ENCODE data around the gene TBL1X.
A peak's percentile ranks its signal among the peaks of the same experiment; 100 is the strongest.

TBL1X gene

DNA sequence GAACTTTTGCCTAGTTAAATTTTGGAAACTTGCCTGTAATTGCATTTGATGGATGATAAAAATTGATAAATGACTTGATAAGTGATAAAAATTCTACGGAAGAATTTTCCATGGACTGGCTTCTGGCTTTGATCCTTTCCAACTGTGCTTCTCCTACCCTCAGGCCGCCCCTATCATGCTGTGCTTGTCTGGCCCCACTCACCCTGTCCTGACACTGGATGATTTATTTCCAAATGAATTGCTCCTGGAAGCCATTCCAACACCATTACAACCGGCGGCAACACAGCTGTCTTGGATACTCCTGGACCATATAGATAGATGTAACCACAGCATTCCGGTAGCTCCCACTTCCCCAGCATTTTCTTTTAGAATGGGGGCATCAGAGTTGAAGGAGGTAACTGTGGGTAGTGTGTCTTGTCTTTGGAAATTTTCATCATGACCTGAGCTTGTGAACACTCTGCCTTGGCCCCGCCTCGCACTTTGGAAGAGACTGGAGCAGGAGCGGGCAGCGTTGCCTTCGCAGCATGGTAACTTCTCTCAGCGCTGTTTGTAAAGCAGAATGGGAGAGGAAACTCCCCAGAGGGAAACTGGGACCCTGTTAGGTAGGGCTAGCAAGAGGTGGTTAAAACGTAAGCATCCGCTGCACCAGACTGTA is 77.4 kb downstream of the TBL1X start:
- no peak for DNase-seq (ENCODE audit: low spot score in 2 of 2)
- Mint-ChIP-seq H3K27ac (no peak overlapping the region), H3K4me1 (peaks cover 10% of the 10 kb centered on the region), H3K36me3 (peaks cover 9% of the 10 kb centered on the region), H3K27me3 (no peaks in the 10 kb centered on the region), H3K9me3 (no peaks in the 10 kb centered on the region), H3K4me3 (no peak overlapping the region)
- ATAC-seq (ENCODE audit: low read depth): no peak

DNA sequence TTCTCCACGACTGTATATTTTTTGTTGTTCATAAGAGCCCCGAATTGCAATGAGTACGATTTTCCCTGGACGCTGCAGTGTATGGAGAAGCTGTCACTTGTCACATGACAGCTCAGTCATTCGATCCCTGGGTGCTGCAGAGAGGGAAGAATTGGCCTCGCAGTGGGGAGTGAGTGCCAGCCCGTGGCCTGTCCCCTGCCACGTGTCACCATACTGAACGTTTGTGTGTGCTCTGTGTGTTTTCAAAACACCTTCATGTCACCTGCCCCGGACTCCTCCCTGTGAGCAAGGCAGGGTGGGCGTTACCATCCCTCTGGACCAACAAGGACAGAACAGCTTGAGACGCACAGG is 77.9 kb downstream of the TBL1X start:
- Mint-ChIP-seq H3K27me3 (no peaks in the 10 kb centered on the region), H3K27ac (no peak overlapping the region), H3K9me3 (no peaks in the 10 kb centered on the region), H3K4me3 (no peak overlapping the region), H3K4me1 (peaks cover 8% of the 10 kb centered on the region), H3K36me3 (peaks cover 8% of the 10 kb centered on the region)
- ATAC-seq (ENCODE audit: low read depth): no peak
- DNase-seq (ENCODE audit: low spot score in 2 of 2): no peak

DNA sequence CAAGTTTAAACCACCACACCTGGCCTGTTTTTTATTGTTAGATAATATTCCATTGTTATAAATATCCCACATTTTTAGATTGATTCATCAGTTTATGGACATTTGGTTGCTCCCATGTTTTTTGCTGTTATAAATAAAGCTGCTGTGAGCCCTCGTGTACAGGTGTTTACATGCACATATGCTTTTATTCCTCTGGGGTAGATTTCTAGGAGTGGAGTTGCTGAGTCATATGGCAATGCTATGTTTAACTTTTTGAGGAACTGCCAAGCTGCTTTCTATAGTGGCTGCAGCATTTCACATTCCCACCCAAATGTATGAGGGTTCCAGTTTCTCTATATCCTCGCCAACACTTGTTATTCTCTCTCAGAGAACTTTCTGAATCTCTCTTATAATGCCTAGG is 90.5 kb downstream of the TBL1X start:
- H3K4me1 Mint-ChIP-seq: peaks cover 24% of the 10 kb centered on the region
- no peaks in the 10 kb centered on the region for H3K9me3 Mint-ChIP-seq
- H3K27me3 Mint-ChIP-seq: no peaks in the 10 kb centered on the region

DNA sequence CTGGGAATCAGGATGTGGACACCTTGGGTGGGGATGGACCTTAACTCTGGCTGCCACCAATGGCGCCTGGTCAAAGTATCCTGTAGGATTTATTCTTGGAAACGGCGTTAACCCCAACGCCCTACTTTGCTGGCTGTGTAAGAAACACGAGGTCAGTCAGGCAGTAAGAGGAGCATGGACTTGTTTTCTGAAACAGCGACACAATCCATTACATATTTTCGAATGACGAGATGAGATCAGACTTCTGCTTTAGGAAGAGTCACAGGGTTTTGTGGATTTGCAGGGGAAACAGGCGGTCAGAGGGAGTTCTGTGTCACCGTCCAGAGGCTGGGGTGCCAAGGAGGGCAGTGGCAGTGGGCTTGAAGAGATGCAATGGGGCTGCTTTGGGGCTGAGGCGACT is 92.2 kb downstream of the TBL1X start:
- no peak overlapping the region for H3K27ac Mint-ChIP-seq
- H3K27me3 Mint-ChIP-seq: no peaks in the 10 kb centered on the region
- ATAC-seq (ENCODE audit: low read depth) (no peak), DNase-seq (ENCODE audit: low spot score in 2 of 2) (no peak)
- H3K4me3 Mint-ChIP-seq: peak overlapping the region; percentile 24
- H3K9me3 Mint-ChIP-seq: no peaks in the 10 kb centered on the region
- peaks cover 20% of the 10 kb centered on the region for H3K4me1 Mint-ChIP-seq
- H3K36me3 Mint-ChIP-seq: peaks cover 6% of the 10 kb centered on the region

More for the DNA sequence above, 90.5 kb downstream of the TBL1X start:
- no peak overlapping the region for H3K4me3 Mint-ChIP-seq
- H3K36me3 Mint-ChIP-seq: peaks cover 10% of the 10 kb centered on the region
- ATAC-seq (ENCODE audit: low read depth) (no peak), DNase-seq (ENCODE audit: low spot score in 2 of 2) (no peak)
- no peak overlapping the region for H3K27ac Mint-ChIP-seq

DNA sequence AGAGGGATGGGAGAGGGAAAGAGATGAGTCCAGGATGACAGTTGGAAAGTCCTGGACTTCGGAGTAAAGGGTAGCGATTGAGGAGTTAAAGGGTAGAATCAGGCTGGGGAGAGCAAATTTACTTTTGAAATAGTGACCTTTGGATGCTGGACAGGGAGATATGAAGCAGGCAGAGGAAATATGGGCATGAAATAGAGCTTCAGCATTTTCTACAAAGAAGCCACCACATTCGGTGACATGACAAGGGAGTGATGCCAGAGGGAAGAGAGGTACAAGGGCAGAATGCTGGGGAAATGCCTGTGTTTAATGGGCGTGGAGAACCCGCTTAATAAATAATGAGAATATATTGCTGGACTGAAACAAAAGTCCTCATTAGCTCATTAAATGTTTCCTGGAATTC is 92.7 kb downstream of the TBL1X start:
- no peaks in the 10 kb centered on the region for H3K9me3 Mint-ChIP-seq
- peaks cover 6% of the 10 kb centered on the region for H3K36me3 Mint-ChIP-seq
- H3K4me3 Mint-ChIP-seq: no peak overlapping the region
- no peak for ATAC-seq (ENCODE audit: low read depth)
- DNase-seq (ENCODE audit: low spot score in 2 of 2): no peak
- no peaks in the 10 kb centered on the region for H3K27me3 Mint-ChIP-seq
- peaks cover 20% of the 10 kb centered on the region for H3K4me1 Mint-ChIP-seq
- H3K27ac Mint-ChIP-seq: no peak overlapping the region

DNA sequence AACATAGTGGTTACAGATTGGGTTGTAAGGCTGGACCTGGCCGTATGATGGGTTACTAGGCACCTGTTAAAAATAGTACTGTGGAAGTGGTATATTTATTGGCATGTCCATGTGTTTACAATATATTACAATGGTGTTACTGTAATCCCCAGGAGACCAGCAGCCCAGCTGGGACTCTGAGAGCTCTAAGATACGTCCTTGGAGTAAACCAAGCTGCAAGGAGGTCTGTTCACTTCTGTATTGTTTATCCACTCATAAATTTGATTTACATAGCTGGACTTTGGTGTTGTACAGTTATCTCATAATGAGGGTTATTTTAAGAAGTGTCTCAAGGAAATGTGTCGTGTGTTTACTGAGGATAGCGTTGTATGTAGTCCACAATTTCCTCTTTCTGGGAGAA is 93.8 kb downstream of the TBL1X start:
- no peak for DNase-seq (ENCODE audit: low spot score in 2 of 2)
- H3K4me3 Mint-ChIP-seq: no peak overlapping the region
- H3K4me1 Mint-ChIP-seq: peaks cover 14% of the 10 kb centered on the region
- H3K27ac Mint-ChIP-seq: no peak overlapping the region
- no peaks in the 10 kb centered on the region for H3K27me3 Mint-ChIP-seq
- H3K36me3 Mint-ChIP-seq: peaks cover 4% of the 10 kb centered on the region
- ATAC-seq (ENCODE audit: low read depth): no peak
- no peaks in the 10 kb centered on the region for H3K9me3 Mint-ChIP-seq

DNA sequence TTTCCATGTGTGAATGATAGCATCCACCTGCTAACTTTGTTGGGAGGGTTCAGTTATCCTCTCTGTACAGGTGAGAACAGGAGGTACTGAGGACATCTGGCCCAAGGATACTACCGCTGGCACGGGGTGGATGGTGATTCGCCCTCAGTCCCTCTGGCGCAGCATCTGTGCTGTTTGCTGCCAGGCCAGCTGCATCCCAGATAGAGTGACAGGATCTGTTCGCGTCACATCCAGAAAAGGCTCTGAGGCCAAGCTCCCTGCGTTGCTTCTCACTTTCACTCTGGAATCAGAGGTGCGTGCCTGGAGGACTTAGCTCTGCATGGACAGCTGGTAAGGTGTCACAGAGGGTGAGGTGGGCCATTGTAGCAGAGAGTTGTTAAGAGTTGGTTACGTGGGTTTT is 95.4 kb downstream of the TBL1X start:
- Mint-ChIP-seq H3K27ac (no peak overlapping the region), H3K36me3 (peaks cover 4% of the 10 kb centered on the region), H3K4me1 (peaks cover 16% of the 10 kb centered on the region), H3K4me3 (no peak overlapping the region), H3K9me3 (no peaks in the 10 kb centered on the region), H3K27me3 (no peaks in the 10 kb centered on the region)
- ATAC-seq (ENCODE audit: low read depth): no peak
- no peak for DNase-seq (ENCODE audit: low spot score in 2 of 2)

DNA sequence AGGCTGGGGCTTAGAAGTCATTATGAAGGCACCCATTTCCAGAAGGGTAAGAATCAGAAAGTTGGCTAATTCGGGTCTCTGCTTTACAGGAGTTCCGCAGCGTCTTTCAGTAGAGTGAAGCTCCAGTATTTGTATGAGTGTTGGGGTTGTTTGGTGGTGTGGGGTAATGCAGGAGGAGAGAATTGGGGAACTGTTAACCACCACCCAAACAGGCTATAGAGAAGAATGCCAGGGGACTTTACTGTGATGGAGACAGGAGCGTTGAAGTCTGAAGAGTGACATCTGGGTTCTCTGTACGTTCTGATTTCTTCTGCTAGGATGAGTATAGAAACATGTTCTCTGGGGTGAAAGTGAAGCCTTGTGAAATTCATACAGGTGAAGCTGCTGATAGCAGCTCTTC is 96.3 kb downstream of the TBL1X start:
- Mint-ChIP-seq H3K4me1 (peaks cover 21% of the 10 kb centered on the region), H3K27ac (no peak overlapping the region), H3K27me3 (no peaks in the 10 kb centered on the region), H3K9me3 (no peaks in the 10 kb centered on the region), H3K4me3 (no peak overlapping the region), H3K36me3 (peaks cover 4% of the 10 kb centered on the region)
- DNase-seq (ENCODE audit: low spot score in 2 of 2): no peak
- ATAC-seq (ENCODE audit: low read depth): no peak

DNA sequence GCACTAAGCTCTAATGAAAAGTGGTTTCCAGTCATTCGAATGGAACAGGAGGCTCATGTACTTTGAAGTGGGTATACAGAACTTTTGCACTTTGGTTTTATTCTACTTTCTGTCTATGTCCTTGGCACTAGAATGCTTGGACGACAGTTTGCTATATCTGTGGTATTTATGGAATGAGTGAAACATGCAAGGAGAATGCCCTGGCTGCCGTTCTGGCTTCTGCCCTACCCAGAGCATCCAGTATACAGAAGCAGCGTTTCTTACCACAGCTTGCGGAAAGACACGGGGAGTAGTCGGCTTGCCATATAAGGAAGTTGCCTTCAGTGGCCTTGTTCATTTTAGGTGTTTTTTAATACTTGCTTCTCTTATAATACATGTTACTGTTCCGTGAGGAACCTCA is 98.0 kb downstream of the TBL1X start:
- H3K4me3 Mint-ChIP-seq: no peak overlapping the region
- H3K9me3 Mint-ChIP-seq: no peaks in the 10 kb centered on the region
- DNase-seq (ENCODE audit: low spot score in 2 of 2) (no peak), ATAC-seq (ENCODE audit: low read depth) (no peak)
- H3K36me3 Mint-ChIP-seq: peaks cover 4% of the 10 kb centered on the region
- peaks cover 21% of the 10 kb centered on the region for H3K4me1 Mint-ChIP-seq
- no peak overlapping the region for H3K27ac Mint-ChIP-seq
- no peaks in the 10 kb centered on the region for H3K27me3 Mint-ChIP-seq

DNA sequence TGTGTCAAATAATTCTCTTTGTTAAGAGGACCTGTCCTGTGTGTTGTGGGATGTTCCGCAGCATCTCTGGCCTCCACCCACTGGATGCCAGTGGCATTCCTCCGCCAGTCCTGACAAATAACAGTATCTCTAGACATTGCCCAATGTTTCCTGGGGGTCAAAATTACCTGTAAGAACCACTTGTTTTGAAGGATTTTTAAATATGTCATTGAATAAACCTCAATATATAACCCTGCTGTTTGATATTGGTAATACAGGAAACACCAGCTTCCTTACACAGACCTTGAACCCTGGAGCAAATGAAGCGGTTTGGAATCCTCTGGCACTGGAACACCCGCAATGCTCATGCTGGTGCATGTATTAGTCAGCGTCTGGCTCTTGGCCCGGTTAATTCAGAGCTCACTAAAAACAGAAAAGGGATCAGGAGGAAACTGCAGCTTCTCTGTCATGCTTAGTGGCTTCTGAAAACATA is 101.3 kb downstream of the TBL1X start:
- no peak for ATAC-seq (ENCODE audit: low read depth)
- Mint-ChIP-seq H3K9me3 (no peaks in the 10 kb centered on the region), H3K36me3 (peaks cover 6% of the 10 kb centered on the region), H3K4me1 (peaks cover 19% of the 10 kb centered on the region), H3K4me3 (no peak overlapping the region), H3K27me3 (no peaks in the 10 kb centered on the region), H3K27ac (no peak overlapping the region)
- no peak for DNase-seq (ENCODE audit: low spot score in 2 of 2)

DNA sequence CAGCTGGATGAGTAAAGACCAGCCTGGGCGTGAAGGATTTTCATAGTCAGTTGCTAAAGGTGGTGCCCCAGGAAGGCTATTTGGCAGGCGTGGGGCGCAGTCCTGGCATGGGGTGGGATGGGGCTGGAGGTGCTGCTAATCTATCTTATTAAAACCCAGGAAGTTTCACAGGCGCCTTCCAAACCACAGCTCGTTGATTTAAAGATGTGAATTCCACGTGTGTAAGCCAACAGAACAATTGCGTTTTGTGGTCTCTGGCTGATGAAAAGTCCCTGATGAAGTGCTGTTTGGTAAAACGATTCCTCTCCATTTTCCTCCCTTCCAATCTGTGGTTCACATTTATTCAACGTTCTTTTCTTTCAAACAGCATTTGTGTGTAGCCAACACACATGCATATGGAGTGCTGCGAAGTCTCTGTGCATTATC is 105.0 kb downstream of the TBL1X start:
- no peak for ATAC-seq (ENCODE audit: low read depth)
- peaks cover 7% of the 10 kb centered on the region for H3K36me3 Mint-ChIP-seq
- no peaks in the 10 kb centered on the region for H3K9me3 Mint-ChIP-seq
- no peak for DNase-seq (ENCODE audit: low spot score in 2 of 2)
- no peaks in the 10 kb centered on the region for H3K27me3 Mint-ChIP-seq
- H3K27ac Mint-ChIP-seq: no peak overlapping the region
- H3K4me3 Mint-ChIP-seq: no peak overlapping the region
- peaks cover 26% of the 10 kb centered on the region for H3K4me1 Mint-ChIP-seq

DNA sequence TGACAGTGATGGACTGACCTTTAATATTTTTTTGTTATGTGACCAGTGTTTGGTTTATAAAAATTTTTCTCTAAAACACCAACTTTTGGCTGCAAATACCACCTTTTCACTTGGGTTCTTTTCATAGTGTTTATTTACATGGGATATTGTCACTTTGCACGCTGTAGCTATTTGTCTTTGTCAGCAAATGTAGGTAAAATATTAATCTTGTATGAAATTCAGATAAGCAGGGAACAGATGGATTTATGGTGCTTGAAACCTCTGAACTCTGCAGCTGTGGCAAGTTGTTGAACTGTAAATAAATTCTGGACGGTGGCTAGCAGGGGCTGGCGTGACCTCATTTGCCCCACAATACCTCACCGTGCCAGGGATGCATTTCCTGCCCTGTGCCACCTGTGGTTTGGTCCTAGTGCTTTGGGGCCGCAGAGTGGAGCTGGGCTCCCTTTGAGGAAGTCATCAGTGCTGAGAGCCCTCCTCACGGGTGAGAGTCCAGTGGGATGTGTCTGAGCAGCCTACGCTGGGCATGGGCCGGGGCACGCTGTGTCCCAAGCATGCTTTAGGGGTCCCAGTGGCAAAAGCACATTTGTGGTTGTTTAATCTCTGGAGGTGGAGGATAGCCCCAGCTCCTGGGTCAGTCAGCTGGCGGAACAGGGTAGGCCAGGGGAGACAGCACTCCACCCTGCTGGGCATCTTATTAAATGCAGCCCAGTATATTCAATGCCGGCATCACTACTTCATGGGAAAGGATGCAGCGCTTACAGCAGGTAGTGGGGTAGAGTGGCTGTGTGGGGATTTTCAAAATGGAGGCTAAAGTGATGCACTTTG is 108.6 kb downstream of the TBL1X start:
- DNase-seq (ENCODE audit: low spot score in 2 of 2): no peak
- H3K27ac Mint-ChIP-seq: no peak overlapping the region
- no peak overlapping the region for H3K4me3 Mint-ChIP-seq
- H3K4me1 Mint-ChIP-seq: peaks cover 14% of the 10 kb centered on the region
- H3K9me3 Mint-ChIP-seq: no peaks in the 10 kb centered on the region
- peaks cover 8% of the 10 kb centered on the region for H3K36me3 Mint-ChIP-seq
- ATAC-seq (ENCODE audit: low read depth): no peak
- no peaks in the 10 kb centered on the region for H3K27me3 Mint-ChIP-seq

DNA sequence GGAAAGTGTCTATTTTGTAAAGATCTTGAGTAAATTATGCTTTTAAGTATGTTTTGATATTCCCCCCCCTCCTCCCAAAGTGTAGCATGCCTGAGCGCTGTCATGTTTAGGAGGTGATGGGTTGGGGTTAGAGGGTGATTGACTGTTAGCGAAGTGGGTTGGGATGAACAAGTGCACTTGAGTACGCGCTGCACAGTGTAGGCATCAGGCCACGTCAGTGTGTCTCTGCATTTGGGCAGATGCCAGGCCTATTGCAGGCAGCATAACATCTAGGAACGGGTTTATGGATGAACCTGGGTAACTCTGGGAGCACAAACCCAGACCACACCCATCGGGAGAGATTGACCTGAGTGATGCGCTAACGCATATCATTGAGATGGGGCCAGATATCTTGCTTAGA is 111.2 kb downstream of the TBL1X start:
- H3K9me3 Mint-ChIP-seq: no peaks in the 10 kb centered on the region
- H3K27ac Mint-ChIP-seq: no peak overlapping the region
- peaks cover 7% of the 10 kb centered on the region for H3K36me3 Mint-ChIP-seq
- no peaks in the 10 kb centered on the region for H3K27me3 Mint-ChIP-seq
- peaks cover 14% of the 10 kb centered on the region for H3K4me1 Mint-ChIP-seq
- H3K4me3 Mint-ChIP-seq: no peak overlapping the region
- ATAC-seq (ENCODE audit: low read depth) (no peak), DNase-seq (ENCODE audit: low spot score in 2 of 2) (no peak)

DNA sequence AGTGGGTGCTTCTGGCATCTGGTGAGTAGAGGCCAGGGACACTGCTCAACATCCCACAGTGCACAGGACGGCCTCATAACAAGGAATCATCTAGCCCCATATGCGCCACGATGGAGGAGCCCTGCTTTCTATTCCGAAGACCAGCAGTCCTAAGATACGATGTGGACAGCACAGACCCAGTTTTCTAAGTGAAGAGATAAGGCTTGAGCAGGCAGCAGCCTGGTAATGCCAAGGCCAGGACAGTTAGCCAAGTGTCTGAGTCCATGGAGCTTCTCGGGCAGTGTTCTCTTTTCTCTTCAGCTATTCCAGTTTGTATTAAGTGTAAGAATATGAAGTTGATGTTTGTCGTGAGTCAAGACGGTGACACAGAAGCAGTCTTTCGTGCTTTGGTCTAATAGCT is 112.7 kb downstream of the TBL1X start:
- Mint-ChIP-seq H3K36me3 (peaks cover 3% of the 10 kb centered on the region), H3K4me1 (peaks cover 4% of the 10 kb centered on the region), H3K27me3 (no peaks in the 10 kb centered on the region), H3K27ac (no peak overlapping the region), H3K9me3 (no peaks in the 10 kb centered on the region), H3K4me3 (no peak overlapping the region)
- ATAC-seq (ENCODE audit: low read depth) (no peak), DNase-seq (ENCODE audit: low spot score in 2 of 2) (no peak)

Data from memory B cell (primary cell).